Measurements from ENCODE around the gene RHBDD1. TPM values are rescaled to one million over a fixed set of nuclear protein-coding genes. Genes with fewer than 3 reads are reported as not detected.

RHBDD1 gene
- polyA plus RNA-seq, 1 of the 3 experiments (the other 2 are of a cell fraction), result 10.3 TPM

DNA sequence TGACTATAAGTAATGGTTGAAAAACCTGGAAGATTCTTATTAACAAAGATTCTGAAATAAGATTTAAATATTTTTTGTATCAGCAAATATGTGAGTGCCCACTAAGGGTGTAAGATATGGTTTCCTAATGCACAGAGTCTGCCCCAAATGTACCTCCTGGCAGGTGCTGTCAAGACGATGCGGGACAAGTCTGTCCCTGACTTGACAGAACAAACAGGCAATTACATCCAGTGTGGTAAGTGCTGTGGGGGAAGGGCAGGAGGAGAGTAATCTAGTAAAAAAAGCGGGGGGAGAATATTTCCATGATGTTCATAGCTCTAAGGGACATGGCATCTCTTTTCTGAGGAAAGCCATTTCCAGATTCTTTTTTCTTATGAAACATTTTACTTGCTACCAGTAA is 200.7 kb downstream of the RHBDD1 start:
- Histone ChIP-seq H3K27me3 (ENCODE audit: insufficient read depth) (no peaks in the 10 kb centered on the region; the same call in 1 of the 2 replicates), H3F3A (replicated peaks; ENCODE audit: insufficient read depth) (peaks cover 4% of the 10 kb centered on the region), H3K79me2 (ENCODE audit: insufficient read depth) (no peaks in the 10 kb centered on the region), H3K4me1 (ENCODE audit: control insufficient read depth in 1 of 2, insufficient read depth in 2 of 2, low read depth in 1 of 2, low read length in 1 of 2) (peaks cover 0 to 25% of the 10 kb centered on the region in 2 experiments; a peak in 2 of 4 replicates), H4K20me1 (ENCODE audit: insufficient read depth) (no peaks in the 10 kb centered on the region), H3K4me2 (no peak overlapping the region), H3K4me3 (ENCODE audit: low read depth in 2 of 2, low read length in 1 of 2) (no peak overlapping the region), H3K27ac (ENCODE audit: low read depth in 2 of 2, low read length in 1 of 2) (no peak overlapping the region; a peak in 1 of 4 replicates), H3K9me2 (no peaks in the 10 kb centered on the region), H3K36me3 (replicated peaks in 1 of 2; ENCODE audit: control insufficient read depth in 1 of 2, insufficient read depth in 2 of 2, low read length in 1 of 2) (no peaks in the 10 kb centered on the region), H2AFZ (ENCODE audit: low read depth) (no peak overlapping the region), H3K9me3 (no peaks in the 10 kb centered on the region), H3K9ac (no peak overlapping the region)
- no peak for DNase-seq
- ChIA-PET CTCF (interaction anchor here (0.6 to 4.0 kb wide), 2 partner anchors 70 to 688 kb away, joined by 3 to 47 read pairs; no protein-coding TSS in a partner anchor), POLR2A (no interaction called here)
- 62% methylated on average over 3 of the region's 3 CpGs for WGBS (ENCODE audit: low lambda C conversion rate)
- TF ChIP-seq TAF1 (IDR thresholded peaks at IDR 0.05; ENCODE audit: borderline replicate concordance, low read depth, low read length) (no peak), FOSL2 (IDR thresholded peaks at IDR 0.05; ENCODE audit: borderline replicate concordance, low read depth) (no peak), YY1 (IDR thresholded peaks at IDR 0.05; ENCODE audit: low read depth) (no peak), POLR2AphosphoS5 (IDR thresholded peaks at IDR 0.05; ENCODE audit: low read depth, low read length) (no peak), RCOR1 (IDR thresholded peaks at IDR 0.05; ENCODE audit: low read length) (no peak), MEF2A (IDR thresholded peaks at IDR 0.05; ENCODE audit: borderline replicate concordance, low read depth) (no peak), EP300 (IDR thresholded peaks at IDR 0.05; ENCODE audit: borderline replicate concordance in 1 of 2, low read depth in 1 of 2, low read length in 1 of 2) (no peak), FOXJ3 (CRISPR knock-in tag; IDR thresholded peaks at IDR 0.05) (no peak), PBX3 (IDR thresholded peaks at IDR 0.05) (no peak), GATA2 (CRISPR knock-in tag; IDR thresholded peaks at IDR 0.05) (no peak), SMC3 (IDR thresholded peaks at IDR 0.05; ENCODE audit: low read depth, low read length) (no peak), NFIC (IDR thresholded peaks at IDR 0.05; ENCODE audit: borderline replicate concordance) (no peak), EZH2phosphoT487 (IDR thresholded peaks at IDR 0.05; ENCODE audit: borderline replicate concordance, low read depth) (no peak)
- TF ChIP-seq, protein P1, sequence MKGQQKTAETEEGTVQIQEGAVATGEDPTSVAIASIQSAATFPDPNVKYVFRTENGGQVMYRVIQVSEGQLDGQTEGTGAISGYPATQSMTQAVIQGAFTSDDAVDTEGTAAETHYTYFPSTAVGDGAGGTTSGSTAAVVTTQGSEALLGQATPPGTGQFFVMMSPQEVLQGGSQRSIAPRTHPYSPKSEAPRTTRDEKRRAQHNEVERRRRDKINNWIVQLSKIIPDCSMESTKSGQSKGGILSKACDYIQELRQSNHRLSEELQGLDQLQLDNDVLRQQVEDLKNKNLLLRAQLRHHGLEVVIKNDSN (IDR thresholded peaks at IDR 0.05; ENCODE audit: borderline replicate concordance, low read depth), result no peak
- TF ChIP-seq, protein P2, sequence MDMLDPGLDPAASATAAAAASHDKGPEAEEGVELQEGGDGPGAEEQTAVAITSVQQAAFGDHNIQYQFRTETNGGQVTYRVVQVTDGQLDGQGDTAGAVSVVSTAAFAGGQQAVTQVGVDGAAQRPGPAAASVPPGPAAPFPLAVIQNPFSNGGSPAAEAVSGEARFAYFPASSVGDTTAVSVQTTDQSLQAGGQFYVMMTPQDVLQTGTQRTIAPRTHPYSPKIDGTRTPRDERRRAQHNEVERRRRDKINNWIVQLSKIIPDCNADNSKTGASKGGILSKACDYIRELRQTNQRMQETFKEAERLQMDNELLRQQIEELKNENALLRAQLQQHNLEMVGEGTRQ (IDR thresholded peaks at IDR 0.05; ENCODE audit: borderline replicate concordance, low read depth, low read length), result no peak
- TF ChIP-seq, protein P3, sequence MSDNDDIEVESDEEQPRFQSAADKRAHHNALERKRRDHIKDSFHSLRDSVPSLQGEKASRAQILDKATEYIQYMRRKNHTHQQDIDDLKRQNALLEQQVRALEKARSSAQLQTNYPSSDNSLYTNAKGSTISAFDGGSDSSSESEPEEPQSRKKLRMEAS (IDR thresholded peaks at IDR 0.05; ENCODE audit: low read depth), result no peak

All from SK-N-SH (cell line).